Caco-2 (cell line): ENCODE measurements around the gene ANO1. TPM values are rescaled to one million over a fixed set of nuclear protein-coding genes. Genes with fewer than 3 reads are reported as not detected.

ENCODE experiments used
- BruUV-seq: library from RNA; stranded (reverse); fragments of 400-500 nt; replicated peaks from 2 replicates; lab custom pipeline; 2021; lab: Mats Ljungman, UMichigan
- CTCF ChIA-PET: fragments of 300-600 bp; sonication (Branson Sonifier 250); formaldehyde crosslinking; loops from one replicate; lab custom pipeline; 2022; ENCODE audit warnings: antibody characterized with exemption; lab: Charles Lee
- POLR2A ChIA-PET: fragments of 300-600 bp; sonication (Branson Sonifier 250); formaldehyde crosslinking; loops from one replicate; lab custom pipeline; 2022; ENCODE audit warnings: antibody characterized with exemption; lab: Charles Lee
- DNase-seq, 2 experiments: peaks; one replicate each; pipeline versions ENCODE4 v3.0.0 to v3.0.0-alpha.2; 2020 to 2022
- H3K27me3 ChIP-seq: replicated peaks from 2 replicates; pipeline ENCODE4 v1.6.0; 2011; ENCODE audit warnings: low read length; ENCODE audit not compliant: control insufficient read depth, insufficient read depth
- H3K36me3 ChIP-seq: 2 replicates; pipeline ENCODE4 v1.5.1; 2011; ENCODE audit warnings: low read length; ENCODE audit not compliant: control insufficient read depth, insufficient read depth
- H3K4me1 ChIP-seq: fragments of 250-450 bp; sonication (Bioruptor Pico); 2 replicates; pipeline ENCODE4 v1.5.1; 2020; ENCODE audit warnings: mild to moderate bottlenecking
- H3K4me3 ChIP-seq: 2 replicates; pipeline ENCODE4 v1.5.1; 2011; ENCODE audit warnings: low read depth, mild to moderate bottlenecking, control low read depth, low read length
- H3K9me3 ChIP-seq: fragments of 250-450 bp; sonication (Bioruptor Pico); 2 replicates; pipeline ENCODE4 v1.5.1; 2020; ENCODE audit warnings: mild to moderate bottlenecking, moderate library complexity
- H3K27ac Mint-ChIP-seq: one replicate; pipeline ENCODE4 v1.8.0; 2022; ENCODE audit warnings: mixed read lengths; ENCODE audit not compliant: unreplicated experiment
- H3K27me3 Mint-ChIP-seq: one replicate; pipeline ENCODE4 v1.8.0; 2022; ENCODE audit warnings: mixed read lengths; ENCODE audit not compliant: insufficient read depth, unreplicated experiment
- H3K36me3 Mint-ChIP-seq: one replicate; pipeline ENCODE4 v1.8.0; 2022; ENCODE audit warnings: mild to moderate bottlenecking, mixed read lengths; ENCODE audit not compliant: insufficient read depth, unreplicated experiment
- H3K4me1 Mint-ChIP-seq: one replicate; pipeline ENCODE4 v1.8.0; 2022; ENCODE audit warnings: low read depth, mixed read lengths; ENCODE audit not compliant: unreplicated experiment
- H3K4me3 Mint-ChIP-seq: one replicate; pipeline ENCODE4 v1.8.0; 2022; ENCODE audit warnings: mild to moderate bottlenecking, moderate library complexity, mixed read lengths; ENCODE audit not compliant: unreplicated experiment
- H3K9me3 Mint-ChIP-seq: one replicate; pipeline ENCODE4 v1.8.0; 2022; ENCODE audit warnings: mixed read lengths; ENCODE audit not compliant: unreplicated experiment
- CTCF ChIP-seq, 2 experiments: fragments of 200-600 bp in 1 of 2; IDR thresholded peaks; 1 replicate in 1 of 2; 2 replicates in 1 of 2; pipeline versions ENCODE4 v1.5.1 to v1.8.0; 2011 to 2022; ENCODE audit warnings: antibody characterized with exemption in 1 of 2, control low read depth in 1 of 2, inconsistent platforms in 1 of 2, low read depth in 1 of 2, low read length in 1 of 2, mild to moderate bottlenecking in 1 of 2, moderate library complexity in 1 of 2; ENCODE audit not compliant: insufficient read depth in 1 of 2, severe bottlenecking in 1 of 2, unreplicated experiment in 1 of 2
- intact Hi-C: fragments of 100-400 bp; cut with micrococcal nuclease; formaldehyde crosslinking; loops from one replicate; pipeline ENCODE4 v1.10.0; 2022; ENCODE audit not compliant: unreplicated experiment
- total RNA-seq: library from RNA; stranded (reverse); gene quantifications from 2 replicates; pipeline ENCODE4 v1.2.3, GENCODE V29; 2022

Gene ANO1
- total RNA-seq, 1 experiment from 2014 or later, result 8.4 TPM

- H3K4me1 ChIP-seq, result no peaks in the 10 kb centered on the region
- no peaks in the 10 kb centered on the region for H3K36me3 ChIP-seq
- no peak overlapping the region for H3K4me3 Mint-ChIP-seq
- ChIA-PET POLR2A (no interaction called here), CTCF (interaction anchor here (0.6 to 1.2 kb wide), 3 partner anchors 218 to 269 kb away, joined by 3 to 5 read pairs (median 4); no protein-coding TSS in a partner anchor)
- H3K27me3 ChIP-seq, result no peaks in the 10 kb centered on the region
- H3K36me3 Mint-ChIP-seq, result no peaks in the 10 kb centered on the region
- H3K9me3 Mint-ChIP-seq, result no peaks in the 10 kb centered on the region
- no peaks in the 10 kb centered on the region for H3K27me3 Mint-ChIP-seq
- BruUV-seq, result no TSS peak
- DNase-seq, result no peak
- no peaks in the 10 kb centered on the region for H3K4me1 Mint-ChIP-seq
- H3K4me3 ChIP-seq, result no peak overlapping the region
- H3K9me3 ChIP-seq, result no peaks in the 10 kb centered on the region
- no peak overlapping the region for H3K27ac Mint-ChIP-seq
- no peak for TF ChIP-seq CTCF (IDR thresholded peaks at IDR 0.05; ENCODE audit: insufficient read depth in 1 of 2, low read depth in 1 of 2, low read length in 1 of 2, severe bottlenecking in 1 of 2, unreplicated experiment in 1 of 2)
- intact Hi-C loops, result no loop called here
These were observed 105.5 kb downstream of the ANO1 start for GRCh38 chr11:70183483-70184176.

GRCh38 chr11:70184396-70184795 lies 106.3 kb downstream of the ANO1 start:
- POLR2A ChIA-PET, result no interaction called here
- no peak for DNase-seq
- H3K4me3 Mint-ChIP-seq, result no peak overlapping the region
- no TSS peak for BruUV-seq
- no peaks in the 10 kb centered on the region for H3K4me1 Mint-ChIP-seq
- Histone ChIP-seq H3K9me3 (no peaks in the 10 kb centered on the region), H3K36me3 (no peaks in the 10 kb centered on the region), H3K4me3 (no peak overlapping the region), H3K27me3 (no peaks in the 10 kb centered on the region), H3K4me1 (no peaks in the 10 kb centered on the region)
- H3K27me3 Mint-ChIP-seq, result no peaks in the 10 kb centered on the region
- no peaks in the 10 kb centered on the region for H3K36me3 Mint-ChIP-seq
- TF ChIP-seq CTCF (IDR thresholded peaks at IDR 0.05; ENCODE audit: insufficient read depth in 1 of 2, low read depth in 1 of 2, low read length in 1 of 2, severe bottlenecking in 1 of 2, unreplicated experiment in 1 of 2), result no peak
- H3K9me3 Mint-ChIP-seq, result no peaks in the 10 kb centered on the region
- intact Hi-C loops, result no loop called here
- CTCF ChIA-PET, result interaction anchor here (0.7 kb wide), 1 partner anchor 269 kb away, joined by 5 read pairs; no protein-coding TSS in a partner anchor
- no peak overlapping the region for H3K27ac Mint-ChIP-seq

GRCh38 chr11:70185348-70186055 lies 107.4 kb downstream of the ANO1 start:
- no peak for TF ChIP-seq CTCF (IDR thresholded peaks at IDR 0.05; ENCODE audit: insufficient read depth in 1 of 2, low read depth in 1 of 2, low read length in 1 of 2, severe bottlenecking in 1 of 2, unreplicated experiment in 1 of 2)
- Histone ChIP-seq H3K9me3 (no peaks in the 10 kb centered on the region), H3K27me3 (no peaks in the 10 kb centered on the region), H3K4me1 (no peaks in the 10 kb centered on the region), H3K4me3 (no peak overlapping the region), H3K36me3 (no peaks in the 10 kb centered on the region)
- ChIA-PET CTCF (no interaction called here), POLR2A (no interaction called here)
- no peak overlapping the region for H3K27ac Mint-ChIP-seq
- no TSS peak for BruUV-seq
- intact Hi-C loops, result no loop called here
- no peak for DNase-seq
- H3K36me3 Mint-ChIP-seq, result no peaks in the 10 kb centered on the region
- H3K4me3 Mint-ChIP-seq, result no peak overlapping the region
- no peaks in the 10 kb centered on the region for H3K9me3 Mint-ChIP-seq
- H3K4me1 Mint-ChIP-seq, result no peaks in the 10 kb centered on the region
- H3K27me3 Mint-ChIP-seq, result no peaks in the 10 kb centered on the region
